Activated CD8-positive, alpha-beta memory T cell treated with anti-CD3 and anti-CD28 coated beads for 36 hours (primary cell): ENCODE measurements around the gene FMO4. TPM values are rescaled to one million over a fixed set of nuclear protein-coding genes. Genes with fewer than 3 reads are reported as not detected.
"Not testable (repeated sequence)": the region's sequence is repeated elsewhere in the genome, so short reads cannot be mapped to it uniquely, and the experiment has no call there.

Source experiments
- CTCF ChIA-PET: fragments of 350-600 bp; sonication (Branson Sonifier 250); formaldehyde crosslinking; loops from one replicate; lab custom pipeline; 2021; ENCODE audit warnings: antibody characterized with exemption; lab: Charles Lee
- POLR2A ChIA-PET: fragments of 350-600 bp; sonication (Branson Sonifier 250); formaldehyde crosslinking; loops from one replicate; lab custom pipeline; 2021; ENCODE audit warnings: antibody characterized with exemption; lab: Charles Lee
- total RNA-seq, 2 experiments: library from RNA; stranded (reverse); gene quantifications; one replicate each; pipeline ENCODE4 v1.2.3, GENCODE V29; 2021

The FMO4 gene
- total RNA-seq, 2 experiments from 2014 or later, result 1.0 to 1.4 TPM

DNA sequence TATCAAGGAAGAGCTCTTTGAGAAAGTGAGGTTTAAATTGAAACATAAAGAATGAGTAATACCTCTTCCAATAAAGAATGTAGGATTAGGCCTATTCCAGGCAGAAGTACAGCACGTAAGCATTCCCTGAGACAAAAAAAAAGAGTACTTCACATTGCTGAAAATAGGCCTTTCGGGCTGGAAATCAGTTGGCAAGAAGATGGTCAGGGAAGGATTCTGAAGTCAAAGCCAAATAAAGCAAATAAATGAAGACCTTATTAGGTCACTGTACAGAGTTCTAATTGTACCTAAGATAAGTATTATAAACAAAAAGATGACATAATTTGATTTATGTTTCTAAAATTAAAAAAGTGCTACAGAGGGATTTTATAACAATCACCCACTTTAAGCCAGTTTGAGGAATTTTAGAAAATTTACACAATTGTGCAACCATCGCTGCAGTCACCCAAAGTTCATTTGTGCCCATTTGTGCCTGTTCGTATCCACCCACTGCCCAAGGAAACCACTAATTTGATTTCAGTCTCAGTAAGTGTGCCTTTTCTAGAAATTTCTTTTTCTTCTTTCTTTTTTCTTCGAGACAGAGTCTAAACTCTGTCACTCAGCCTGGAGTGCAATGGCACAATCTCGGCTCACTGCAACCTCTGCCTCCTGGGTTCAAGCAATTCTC is 58.6 kb downstream of the FMO4 start:
- POLR2A ChIA-PET, result no interaction called here
- CTCF ChIA-PET, result no interaction called here

DNA sequence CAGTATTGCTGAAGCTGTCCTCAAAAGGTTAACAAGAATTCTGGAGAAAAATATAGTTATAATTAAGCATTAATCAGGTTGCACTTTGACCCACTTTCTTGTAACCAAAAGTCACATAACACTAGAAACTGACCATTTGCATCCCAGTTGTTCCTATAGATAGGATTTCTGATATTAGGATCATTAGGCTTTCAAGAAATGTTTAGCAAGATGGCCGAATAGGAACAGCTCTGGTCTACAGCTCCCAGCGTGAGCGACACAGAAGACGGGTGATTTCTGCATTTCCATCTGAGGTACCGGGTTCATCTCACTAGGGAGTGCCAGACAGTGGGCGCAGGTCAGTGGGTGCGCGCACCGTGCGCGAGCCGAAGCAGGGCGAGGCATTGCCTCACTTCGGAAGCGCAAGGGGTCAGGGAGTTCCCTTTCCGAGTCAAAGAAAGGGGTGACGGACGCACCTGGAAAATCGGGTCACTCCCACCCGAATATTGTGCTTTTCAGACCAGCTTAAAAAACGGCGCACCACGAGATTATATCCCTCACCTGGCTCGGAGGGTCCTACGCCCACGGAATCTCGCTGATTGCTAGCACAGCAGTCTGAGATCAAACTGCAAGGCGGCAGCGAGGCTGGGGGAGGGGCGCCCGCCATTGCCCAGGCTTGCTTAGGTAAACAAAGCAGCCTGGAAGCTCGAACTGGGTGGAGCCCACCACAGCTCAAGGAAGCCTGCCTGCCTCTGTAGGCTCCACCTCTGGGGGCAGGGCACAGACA is 59.6 kb downstream of the FMO4 start:
- CTCF ChIA-PET, POLR2A ChIA-PET: not testable (repeated sequence)

GRCh38 chr1:171379846-171380245 is 65.9 kb downstream of the FMO4 start:
- ChIA-PET CTCF (no interaction called here), POLR2A (no interaction called here)

DNA sequence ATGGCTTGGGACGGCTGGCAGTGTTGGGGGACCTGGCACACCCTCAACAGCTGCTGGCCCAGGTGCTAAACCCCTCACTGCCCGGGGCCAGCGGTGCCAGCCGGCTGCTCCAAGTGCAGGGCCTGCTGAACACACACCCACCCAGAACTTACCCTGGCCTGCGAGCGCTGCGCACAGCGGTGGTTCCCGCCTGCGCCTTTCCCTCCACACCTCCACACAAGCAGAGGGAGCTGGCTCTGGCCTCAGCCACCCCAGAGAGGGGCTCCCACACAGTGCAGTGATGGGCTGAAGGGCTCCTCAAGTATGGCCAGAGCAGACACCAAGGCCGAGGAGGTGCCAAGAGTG is 67.9 kb downstream of the FMO4 start:
- POLR2A ChIA-PET, result no interaction called here
- CTCF ChIA-PET, result no interaction called here

DNA sequence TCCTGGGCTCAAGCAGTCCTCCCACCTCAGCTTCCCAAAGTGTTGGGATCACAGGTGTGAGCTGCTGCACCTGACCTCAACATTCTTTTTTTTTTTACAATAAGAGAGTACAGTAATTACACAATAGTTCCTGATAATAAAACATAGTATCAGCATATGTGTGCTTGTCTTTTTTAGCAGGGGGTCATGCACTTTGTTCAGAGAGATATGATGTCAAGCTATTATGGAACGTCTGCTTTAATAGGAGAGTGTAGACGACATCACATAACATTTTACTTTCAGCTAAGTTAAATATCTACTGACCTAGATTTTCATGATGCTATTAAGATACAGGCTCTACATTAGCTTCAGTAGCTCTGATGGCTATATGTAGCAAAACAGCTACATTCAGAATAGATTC is 70.5 kb downstream of the FMO4 start:
- CTCF ChIA-PET, result no interaction called here
- POLR2A ChIA-PET, result interaction anchor here (0.6 kb wide), 1 partner anchor 12 kb away, joined by 4 read pairs; no protein-coding TSS in a partner anchor

GRCh38 chr1:171389171-171389570 is 75.2 kb downstream of the FMO4 start:
- CTCF ChIA-PET, result no interaction called here
- POLR2A ChIA-PET, result no interaction called here

DNA sequence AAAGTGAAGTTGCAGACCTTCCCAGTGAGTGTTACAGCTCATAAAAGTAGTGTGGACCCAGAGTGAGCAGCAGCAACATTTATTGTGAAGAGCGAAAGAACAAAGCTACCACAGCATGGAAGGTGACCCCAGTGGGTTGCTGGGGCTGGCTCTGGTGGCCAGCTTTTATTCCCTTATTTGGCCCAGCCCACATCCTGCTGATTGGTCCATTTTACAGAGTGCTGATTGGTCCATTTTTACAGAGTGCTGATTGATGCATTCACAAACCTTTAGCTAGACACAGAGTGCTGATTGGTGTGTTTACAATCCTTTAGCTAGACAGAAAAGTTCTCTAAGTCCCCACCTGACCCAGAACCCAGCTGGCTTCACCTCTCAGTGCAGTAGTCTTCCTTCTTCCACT is 76.8 kb downstream of the FMO4 start:
- POLR2A ChIA-PET, CTCF ChIA-PET: not testable (repeated sequence)

Other genes starting within 250 kb of the FMO4 start
- not detected for gene FMO3, start 223.3 kb upstream of the FMO4 start, total RNA-seq
- not detected for gene FMO2, start 128.9 kb upstream of the FMO4 start, total RNA-seq
- not detected for gene FMO1, start 65.7 kb upstream of the FMO4 start, total RNA-seq
- gene PRRC2C, start 171.3 kb downstream of the FMO4 start, total RNA-seq, result 100 to 1,000 TPM; 255 to 257 TPM